HepG2 (cell line): ENCODE results near the gene TNIP1. TPM values are rescaled to one million over a fixed set of nuclear protein-coding genes. Genes with fewer than 3 reads are reported as not detected.

ENCODE experiments used
- ELF1 ChIP-seq: sonication (generic); formaldehyde crosslinking; IDR thresholded peaks from 2 replicates; pipeline ENCODE4 v1.4.0; 2020; ENCODE audit warnings: missing genetic modification reagents
- HNF4G ChIP-seq, 2 experiments: sonication (generic) in 1 of 2; formaldehyde crosslinking in 1 of 2; IDR thresholded peaks; 2 replicates each; pipeline versions ENCODE4 v1.4.0 to v1.6.1; 2011 to 2020; ENCODE audit warnings: borderline replicate concordance in 2 of 2, low read depth in 2 of 2, mild to moderate bottlenecking in 2 of 2, low read length in 1 of 2, missing genetic modification reagents in 1 of 2, moderate library complexity in 1 of 2
- IKZF1 ChIP-seq: fragments of 450-650 bp; IDR thresholded peaks from 2 replicates; pipeline ENCODE4 v1.7.1; 2016
- ZNF562 ChIP-seq: sonication (generic); formaldehyde crosslinking; IDR thresholded peaks from 2 replicates; pipeline ENCODE4 v1.8.0; 2022; ENCODE audit warnings: missing genetic modification reagents, borderline replicate concordance
- ZNF616 ChIP-seq: sonication (generic); formaldehyde crosslinking; IDR thresholded peaks from 2 replicates; pipeline ENCODE4 v1.5.0; 2020; ENCODE audit warnings: low read depth, mild to moderate bottlenecking, missing genetic modification reagents
- polyA plus RNA-seq, 8 experiments: library from polyadenylated mRNA; depleted of rRNA in 3 of 8; stranded (reverse) in 7 of 8; unstranded in 1 of 8; fragments of >200 nt; fragmentation: Illumina TruSeq in 4 of 8; extraction: Trizol in 4 of 8; gene quantifications; 2 replicates each; pipeline versions ENCODE4 v1.2.1 to v1.2.3, GENCODE V29; 2011 to 2016; ENCODE audit warnings: low read depth in 4 of 8, missing spikeins in 1 of 8, mixed read lengths in 1 of 8; ENCODE audit not compliant: insufficient read depth in 1 of 8
- total RNA-seq, 5 experiments: library from RNA; depleted of rRNA; stranded (reverse); fragments of >200 nt; fragmentation: Illumina TruSeq; extraction: Trizol; gene quantifications; 2 replicates each; pipeline ENCODE4 v1.2.3, GENCODE V29; 2016; ENCODE audit warnings: low read depth in 1 of 5
- TF ChIP-seq, protein P1 (sequence below): IDR thresholded peaks from 2 replicates; pipeline ENCODE4 v1.6.1; 2016; ENCODE audit warnings: missing compliant biosample characterization, missing genetic modification reagents, borderline replicate concordance
- TF ChIP-seq, protein P2 (sequence below): sonication (generic); formaldehyde crosslinking; IDR thresholded peaks from 2 replicates; pipeline ENCODE4 v1.4.0; 2020; ENCODE audit warnings: mild to moderate bottlenecking, missing genetic modification reagents
- TF ChIP-seq, protein P3 (sequence below): sonication (generic); formaldehyde crosslinking; IDR thresholded peaks from 2 replicates; pipeline ENCODE4 v1.5.1; 2020; ENCODE audit warnings: mild to moderate bottlenecking, missing genetic modification reagents, moderate library complexity
- TF ChIP-seq, protein P4 (sequence below): sonication (generic); formaldehyde crosslinking; IDR thresholded peaks from 2 replicates; pipeline ENCODE4 v1.5.0; 2020; ENCODE audit warnings: mild to moderate bottlenecking, missing genetic modification reagents, borderline replicate concordance

The TNIP1 gene
- total and polyA plus RNA-seq, 2 of the 13 experiments (the other 11 are each of a cell fraction or from before 2014, with no cell fraction given): 26.2 to 45.9 TPM

- TF ChIP-seq, protein P1, sequence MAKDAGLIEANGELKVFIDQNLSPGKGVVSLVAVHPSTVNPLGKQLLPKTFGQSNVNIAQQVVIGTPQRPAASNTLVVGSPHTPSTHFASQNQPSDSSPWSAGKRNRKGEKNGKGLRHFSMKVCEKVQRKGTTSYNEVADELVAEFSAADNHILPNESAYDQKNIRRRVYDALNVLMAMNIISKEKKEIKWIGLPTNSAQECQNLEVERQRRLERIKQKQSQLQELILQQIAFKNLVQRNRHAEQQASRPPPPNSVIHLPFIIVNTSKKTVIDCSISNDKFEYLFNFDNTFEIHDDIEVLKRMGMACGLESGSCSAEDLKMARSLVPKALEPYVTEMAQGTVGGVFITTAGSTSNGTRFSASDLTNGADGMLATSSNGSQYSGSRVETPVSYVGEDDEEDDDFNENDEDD (CRISPR knock-in tag): no peak
- TF ChIP-seq, protein P2, sequence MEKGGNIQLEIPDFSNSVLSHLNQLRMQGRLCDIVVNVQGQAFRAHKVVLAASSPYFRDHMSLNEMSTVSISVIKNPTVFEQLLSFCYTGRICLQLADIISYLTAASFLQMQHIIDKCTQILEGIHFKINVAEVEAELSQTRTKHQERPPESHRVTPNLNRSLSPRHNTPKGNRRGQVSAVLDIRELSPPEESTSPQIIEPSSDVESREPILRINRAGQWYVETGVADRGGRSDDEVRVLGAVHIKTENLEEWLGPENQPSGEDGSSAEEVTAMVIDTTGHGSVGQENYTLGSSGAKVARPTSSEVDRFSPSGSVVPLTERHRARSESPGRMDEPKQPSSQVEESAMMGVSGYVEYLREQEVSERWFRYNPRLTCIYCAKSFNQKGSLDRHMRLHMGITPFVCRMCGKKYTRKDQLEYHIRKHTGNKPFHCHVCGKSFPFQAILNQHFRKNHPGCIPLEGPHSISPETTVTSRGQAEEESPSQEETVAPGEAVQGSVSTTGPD (CRISPR knock-in tag): no peak
- no peak for TF ChIP-seq ZNF616 (CRISPR knock-in tag)
- no peak for TF ChIP-seq HNF4G (IDR thresholded peaks at IDR 0.05; ENCODE audit: borderline replicate concordance, low read depth, low read length)
- 0 out of 2 replicates have a peak, but pooled peaks have one; percentile 1 for TF ChIP-seq HNF4G (CRISPR knock-in tag; IDR thresholded peaks at IDR 0.05; ENCODE audit: borderline replicate concordance, low read depth)
- TF ChIP-seq, protein P3, sequence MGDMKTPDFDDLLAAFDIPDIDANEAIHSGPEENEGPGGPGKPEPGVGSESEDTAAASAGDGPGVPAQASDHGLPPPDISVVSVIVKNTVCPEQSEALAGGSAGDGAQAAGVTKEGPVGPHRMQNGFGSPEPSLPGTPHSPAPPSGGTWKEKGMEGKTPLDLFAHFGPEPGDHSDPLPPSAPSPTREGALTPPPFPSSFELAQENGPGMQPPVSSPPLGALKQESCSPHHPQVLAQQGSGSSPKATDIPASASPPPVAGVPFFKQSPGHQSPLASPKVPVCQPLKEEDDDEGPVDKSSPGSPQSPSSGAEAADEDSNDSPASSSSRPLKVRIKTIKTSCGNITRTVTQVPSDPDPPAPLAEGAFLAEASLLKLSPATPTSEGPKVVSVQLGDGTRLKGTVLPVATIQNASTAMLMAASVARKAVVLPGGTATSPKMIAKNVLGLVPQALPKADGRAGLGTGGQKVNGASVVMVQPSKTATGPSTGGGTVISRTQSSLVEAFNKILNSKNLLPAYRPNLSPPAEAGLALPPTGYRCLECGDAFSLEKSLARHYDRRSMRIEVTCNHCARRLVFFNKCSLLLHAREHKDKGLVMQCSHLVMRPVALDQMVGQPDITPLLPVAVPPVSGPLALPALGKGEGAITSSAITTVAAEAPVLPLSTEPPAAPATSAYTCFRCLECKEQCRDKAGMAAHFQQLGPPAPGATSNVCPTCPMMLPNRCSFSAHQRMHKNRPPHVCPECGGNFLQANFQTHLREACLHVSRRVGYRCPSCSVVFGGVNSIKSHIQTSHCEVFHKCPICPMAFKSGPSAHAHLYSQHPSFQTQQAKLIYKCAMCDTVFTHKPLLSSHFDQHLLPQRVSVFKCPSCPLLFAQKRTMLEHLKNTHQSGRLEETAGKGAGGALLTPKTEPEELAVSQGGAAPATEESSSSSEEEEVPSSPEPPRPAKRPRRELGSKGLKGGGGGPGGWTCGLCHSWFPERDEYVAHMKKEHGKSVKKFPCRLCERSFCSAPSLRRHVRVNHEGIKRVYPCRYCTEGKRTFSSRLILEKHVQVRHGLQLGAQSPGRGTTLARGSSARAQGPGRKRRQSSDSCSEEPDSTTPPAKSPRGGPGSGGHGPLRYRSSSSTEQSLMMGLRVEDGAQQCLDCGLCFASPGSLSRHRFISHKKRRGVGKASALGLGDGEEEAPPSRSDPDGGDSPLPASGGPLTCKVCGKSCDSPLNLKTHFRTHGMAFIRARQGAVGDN (CRISPR knock-in tag): peak; percentile 16; the same call in 1 of the 2 replicates
- TF ChIP-seq, protein P4, sequence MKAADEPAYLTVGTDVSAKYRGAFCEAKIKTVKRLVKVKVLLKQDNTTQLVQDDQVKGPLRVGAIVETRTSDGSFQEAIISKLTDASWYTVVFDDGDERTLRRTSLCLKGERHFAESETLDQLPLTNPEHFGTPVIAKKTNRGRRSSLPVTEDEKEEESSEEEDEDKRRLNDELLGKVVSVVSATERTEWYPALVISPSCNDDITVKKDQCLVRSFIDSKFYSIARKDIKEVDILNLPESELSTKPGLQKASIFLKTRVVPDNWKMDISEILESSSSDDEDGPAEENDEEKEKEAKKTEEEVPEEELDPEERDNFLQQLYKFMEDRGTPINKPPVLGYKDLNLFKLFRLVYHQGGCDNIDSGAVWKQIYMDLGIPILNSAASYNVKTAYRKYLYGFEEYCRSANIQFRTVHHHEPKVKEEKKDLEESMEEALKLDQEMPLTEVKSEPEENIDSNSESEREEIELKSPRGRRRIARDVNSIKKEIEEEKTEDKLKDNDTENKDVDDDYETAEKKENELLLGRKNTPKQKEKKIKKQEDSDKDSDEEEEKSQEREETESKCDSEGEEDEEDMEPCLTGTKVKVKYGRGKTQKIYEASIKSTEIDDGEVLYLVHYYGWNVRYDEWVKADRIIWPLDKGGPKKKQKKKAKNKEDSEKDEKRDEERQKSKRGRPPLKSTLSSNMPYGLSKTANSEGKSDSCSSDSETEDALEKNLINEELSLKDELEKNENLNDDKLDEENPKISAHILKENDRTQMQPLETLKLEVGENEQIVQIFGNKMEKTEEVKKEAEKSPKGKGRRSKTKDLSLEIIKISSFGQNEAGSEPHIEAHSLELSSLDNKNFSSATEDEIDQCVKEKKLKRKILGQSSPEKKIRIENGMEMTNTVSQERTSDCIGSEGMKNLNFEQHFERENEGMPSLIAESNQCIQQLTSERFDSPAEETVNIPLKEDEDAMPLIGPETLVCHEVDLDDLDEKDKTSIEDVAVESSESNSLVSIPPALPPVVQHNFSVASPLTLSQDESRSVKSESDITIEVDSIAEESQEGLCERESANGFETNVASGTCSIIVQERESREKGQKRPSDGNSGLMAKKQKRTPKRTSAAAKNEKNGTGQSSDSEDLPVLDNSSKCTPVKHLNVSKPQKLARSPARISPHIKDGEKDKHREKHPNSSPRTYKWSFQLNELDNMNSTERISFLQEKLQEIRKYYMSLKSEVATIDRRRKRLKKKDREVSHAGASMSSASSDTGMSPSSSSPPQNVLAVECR (CRISPR knock-in tag): no peak
- TF ChIP-seq ZNF562 (CRISPR knock-in tag): no peak
- TF ChIP-seq IKZF1: no peak
- TF ChIP-seq ELF1 (CRISPR knock-in tag): no peak
Observed at GRCh38 chr5:151051931-151052608, 28.8 kb downstream of the TNIP1 start (continued).
